NCI-H1092 treated with DMSO at 0.1 percent for 48 hours (cell line): Measurements from ENCODE around the gene MLC1.

Experiments
- DNase-seq: peaks from one replicate; lab custom pipeline; 2025; lab: John Stamatoyannopoulos, UW

Gene MLC1

GRCh38 chr22:50035131-50035881 lies 49.9 kb downstream of the MLC1 start:
- no peak for DNase-seq

GRCh38 chr22:50034126-50035081 lies 50.8 kb downstream of the MLC1 start:
- no peak for DNase-seq

GRCh38 chr22:50032941-50033601 lies 52.2 kb downstream of the MLC1 start:
- DNase-seq, result no peak

- DNase-seq, result no peak
Observed at GRCh38 chr22:50032109-50032871, 52.9 kb downstream of the MLC1 start.

GRCh38 chr22:50031189-50032091 lies 53.8 kb downstream of the MLC1 start:
- DNase-seq, result no peak

GRCh38 chr22:50030297-50031188 lies 54.7 kb downstream of the MLC1 start:
- peak; percentile 6 for DNase-seq

- DNase-seq, result peak; percentile 5
Observed at GRCh38 chr22:50027639-50028537, 57.3 kb downstream of the MLC1 start.

GRCh38 chr22:50025993-50026392 lies 59.2 kb downstream of the MLC1 start:
- DNase-seq, result no peak

GRCh38 chr22:50022171-50022819 lies 62.9 kb downstream of the MLC1 start:
- no peak for DNase-seq

GRCh38 chr22:50020606-50021005 lies 64.6 kb downstream of the MLC1 start:
- DNase-seq, result no peak

GRCh38 chr22:50019316-50019715 lies 65.9 kb downstream of the MLC1 start:
- DNase-seq, result no peak

GRCh38 chr22:50018608-50019285 lies 66.5 kb downstream of the MLC1 start:
- no peak for DNase-seq

- DNase-seq, result no peak
Observed at GRCh38 chr22:50017701-50018224, 67.5 kb downstream of the MLC1 start.

GRCh38 chr22:50016988-50017700 lies 68.1 kb downstream of the MLC1 start:
- DNase-seq, result no peak

- DNase-seq, result no peak
Observed at GRCh38 chr22:50016308-50016987, 68.8 kb downstream of the MLC1 start.
